Measurements from ENCODE around the gene MRPS25.

DNA sequence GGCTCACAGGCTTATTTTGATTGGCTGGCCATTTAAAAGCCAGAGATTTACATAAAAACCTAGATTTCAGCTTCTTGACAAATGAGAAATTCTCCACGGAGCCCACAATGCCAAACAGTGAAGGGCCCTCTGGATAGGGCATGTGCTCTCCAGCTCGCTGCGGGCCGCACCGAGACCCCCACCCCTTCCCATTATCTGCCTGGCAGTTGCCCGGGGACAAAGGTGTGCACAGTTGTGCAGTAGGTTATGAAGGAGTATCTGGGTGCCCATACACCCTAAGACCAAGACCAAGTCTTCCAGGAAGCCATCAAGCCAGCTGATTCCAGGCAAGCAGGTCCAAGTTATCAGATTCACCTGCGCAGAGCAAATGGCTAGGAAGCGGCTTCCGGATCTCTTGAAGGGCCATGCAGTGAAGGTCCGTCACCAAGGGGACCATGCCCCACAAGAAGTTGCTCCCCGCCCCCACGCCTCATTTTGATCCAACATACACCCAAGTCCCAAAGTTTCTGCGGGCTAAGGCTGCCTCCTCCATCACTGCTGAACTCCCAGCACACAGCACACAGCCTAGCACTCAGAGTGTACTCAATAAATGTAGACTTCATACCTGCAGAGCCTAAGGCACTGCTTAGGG lies 1.3 kb downstream of the MRPS25 start:
- TF ChIP-seq, protein P1, sequence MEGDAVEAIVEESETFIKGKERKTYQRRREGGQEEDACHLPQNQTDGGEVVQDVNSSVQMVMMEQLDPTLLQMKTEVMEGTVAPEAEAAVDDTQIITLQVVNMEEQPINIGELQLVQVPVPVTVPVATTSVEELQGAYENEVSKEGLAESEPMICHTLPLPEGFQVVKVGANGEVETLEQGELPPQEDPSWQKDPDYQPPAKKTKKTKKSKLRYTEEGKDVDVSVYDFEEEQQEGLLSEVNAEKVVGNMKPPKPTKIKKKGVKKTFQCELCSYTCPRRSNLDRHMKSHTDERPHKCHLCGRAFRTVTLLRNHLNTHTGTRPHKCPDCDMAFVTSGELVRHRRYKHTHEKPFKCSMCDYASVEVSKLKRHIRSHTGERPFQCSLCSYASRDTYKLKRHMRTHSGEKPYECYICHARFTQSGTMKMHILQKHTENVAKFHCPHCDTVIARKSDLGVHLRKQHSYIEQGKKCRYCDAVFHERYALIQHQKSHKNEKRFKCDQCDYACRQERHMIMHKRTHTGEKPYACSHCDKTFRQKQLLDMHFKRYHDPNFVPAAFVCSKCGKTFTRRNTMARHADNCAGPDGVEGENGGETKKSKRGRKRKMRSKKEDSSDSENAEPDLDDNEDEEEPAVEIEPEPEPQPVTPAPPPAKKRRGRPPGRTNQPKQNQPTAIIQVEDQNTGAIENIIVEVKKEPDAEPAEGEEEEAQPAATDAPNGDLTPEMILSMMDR (IDR thresholded peaks at IDR 0.05; ENCODE audit: low read length) = no peak
- no peak for TF ChIP-seq EZH2phosphoT487 (IDR thresholded peaks at IDR 0.05; ENCODE audit: low read length)
- TF ChIP-seq EZH2 (optimal IDR thresholded peaks at IDR 0.05; ENCODE audit: low read depth, low read length) = no peak

Measured in MM.1S (cell line).